SK-N-SH treated with all-trans-retinoic acid at 6 μM for 48 hours (cell line): Measurements from ENCODE around the gene INTS14.

Experiments used
- ATAC-seq: fragments of 200-7000 bp; cut with Tn5 transposase; 3 replicates; pipeline ENCODE4 v1.9.1; 2020; ENCODE audit warnings: mild to moderate bottlenecking, moderate library complexity
- ARNTL ChIP-seq: fragments of 450-650 bp; formaldehyde crosslinking; IDR thresholded peaks from 2 replicates; pipeline ENCODE4 v1.5.0; 2020; ENCODE audit warnings: low read depth, mild to moderate bottlenecking, moderate library complexity, borderline replicate concordance
- BACH2 ChIP-seq: fragments of 250-450 bp; sonication (Bioruptor Pico); IDR thresholded peaks from 2 replicates; pipeline ENCODE4 v1.9.0; 2021; ENCODE audit warnings: mild to moderate bottlenecking, borderline replicate concordance
- CREB5 ChIP-seq: fragments of 250-450 bp; sonication (Bioruptor Pico); IDR thresholded peaks from 2 replicates; pipeline ENCODE4 v1.5.1; 2020; ENCODE audit warnings: low read depth, mild to moderate bottlenecking, moderate library complexity
- CSRNP3 ChIP-seq: fragments of 250-450 bp; sonication (Bioruptor Pico); IDR thresholded peaks from 2 replicates; pipeline ENCODE4 v1.5.1; 2021; ENCODE audit warnings: mild to moderate bottlenecking, moderate library complexity
- ESRRG ChIP-seq: fragments of 250-450 bp; sonication (Bioruptor Pico); IDR thresholded peaks from 2 replicates; pipeline ENCODE4 v1.6.1; 2021; ENCODE audit warnings: mild to moderate bottlenecking
- GLIS3 ChIP-seq: fragments of 250-450 bp; sonication (Bioruptor Pico); IDR thresholded peaks from 2 replicates; pipeline ENCODE4 v1.5.0; 2020; ENCODE audit warnings: mild to moderate bottlenecking, moderate library complexity
- ISL1 ChIP-seq: fragments of 250-450 bp; sonication (Bioruptor Pico); IDR thresholded peaks from 2 replicates; pipeline ENCODE4 v2.1.2; 2022; ENCODE audit warnings: mild to moderate bottlenecking, moderate library complexity
- OSR1 ChIP-seq: fragments of 250-450 bp; sonication (Bioruptor Pico); IDR thresholded peaks from 2 replicates; pipeline ENCODE4 v1.8.0; 2022; ENCODE audit warnings: moderate library complexity, mild to moderate bottlenecking, inconsistent platforms
- PATZ1 ChIP-seq: fragments of 250-450 bp; sonication (Bioruptor Pico); IDR thresholded peaks from 2 replicates; pipeline ENCODE4 v1.8.0; 2020; ENCODE audit warnings: mild to moderate bottlenecking, moderate library complexity, borderline replicate concordance
- POU6F1 ChIP-seq: fragments of 250-450 bp; sonication (Bioruptor Pico); IDR thresholded peaks from 2 replicates; pipeline ENCODE4 v1.8.0; 2021; ENCODE audit warnings: low read depth, mild to moderate bottlenecking, moderate library complexity, borderline replicate concordance
- PPARA ChIP-seq: fragments of 250-450 bp; sonication (Bioruptor Pico); IDR thresholded peaks from 2 replicates; pipeline ENCODE4 v1.5.0; 2020; ENCODE audit warnings: mild to moderate bottlenecking, borderline replicate concordance
- RARB ChIP-seq: fragments of 250-450 bp; sonication (Bioruptor Pico); IDR thresholded peaks from 2 replicates; pipeline ENCODE4 v1.8.0; 2021; ENCODE audit warnings: mild to moderate bottlenecking, moderate library complexity
- SNAI2 ChIP-seq: fragments of 250-450 bp; sonication (Bioruptor Pico); IDR thresholded peaks from 2 replicates; pipeline ENCODE4 v1.5.0; 2020; ENCODE audit warnings: mild to moderate bottlenecking, moderate library complexity
- TCF4 ChIP-seq: fragments of 250-450 bp; sonication (Bioruptor Pico); IDR thresholded peaks from 2 replicates; pipeline ENCODE4 v1.8.0; 2021; ENCODE audit warnings: mild to moderate bottlenecking, moderate library complexity, borderline replicate concordance
- TOX ChIP-seq: fragments of 250-450 bp; sonication (Bioruptor Pico); IDR thresholded peaks from 2 replicates; pipeline ENCODE4 v1.8.0; 2021; ENCODE audit warnings: mild to moderate bottlenecking, moderate library complexity, borderline replicate concordance
- ZC3H10 ChIP-seq: fragments of 250-450 bp; sonication (Bioruptor Pico); IDR thresholded peaks from 2 replicates; pipeline ENCODE4 v1.5.1; 2021; ENCODE audit warnings: mild to moderate bottlenecking, moderate library complexity
- ZFP3 ChIP-seq: fragments of 250-450 bp; sonication (Bioruptor Pico); IDR thresholded peaks from 2 replicates; pipeline ENCODE4 v1.5.0; 2020; ENCODE audit warnings: mild to moderate bottlenecking, moderate library complexity
- ZFP30 ChIP-seq: fragments of 450-650 bp; formaldehyde crosslinking; IDR thresholded peaks from 2 replicates; pipeline ENCODE4 v1.5.0; 2022; ENCODE audit warnings: mild to moderate bottlenecking, moderate library complexity
- ZNF565 ChIP-seq: fragments of 450-650 bp; formaldehyde crosslinking; conservative IDR thresholded peaks from 2 replicates; pipeline ENCODE4 v1.5.0; 2020; ENCODE audit warnings: low read depth, mild to moderate bottlenecking, moderate library complexity
- ZNF70 ChIP-seq: fragments of 450-650 bp; formaldehyde crosslinking; IDR thresholded peaks from 2 replicates; pipeline ENCODE4 v1.5.0; 2020; ENCODE audit warnings: mild to moderate bottlenecking, moderate library complexity
- ZNF8 ChIP-seq: fragments of 450-650 bp; formaldehyde crosslinking; IDR thresholded peaks from 2 replicates; pipeline ENCODE4 v1.5.0; 2020; ENCODE audit warnings: mild to moderate bottlenecking, moderate library complexity

INTS14 gene

GRCh38 chr15:65577129-65577996 lies 33.6 kb downstream of the INTS14 start:
- ATAC-seq, result no peak
- TF ChIP-seq ZFP3 (CRISPR knock-in tag) (no peak), BACH2 (CRISPR knock-in tag) (no peak), ZC3H10 (CRISPR knock-in tag) (no peak), CREB5 (no peak), ZNF8 (CRISPR knock-in tag) (no peak), ARNTL (CRISPR knock-in tag) (no peak), GLIS3 (CRISPR knock-in tag) (no peak), PPARA (CRISPR knock-in tag) (no peak), ESRRG (no peak), PATZ1 (CRISPR knock-in tag) (no peak), OSR1 (CRISPR knock-in tag) (no peak), TOX (CRISPR knock-in tag) (no peak), POU6F1 (CRISPR knock-in tag) (no peak), ZNF70 (CRISPR knock-in tag) (no peak), ZFP30 (CRISPR knock-in tag) (no peak), TCF4 (CRISPR knock-in tag) (no peak)

- TF ChIP-seq ZNF8 (CRISPR knock-in tag) (no peak), ISL1 (CRISPR knock-in tag) (peak; percentile 80), POU6F1 (CRISPR knock-in tag) (no peak), SNAI2 (CRISPR knock-in tag) (no peak)
- TF ChIP-seq, all 23 proteins: peak for 1
- peak; percentile 73 for ATAC-seq
Observed at GRCh38 chr15:65576664-65577063, 34.3 kb downstream of the INTS14 start.

- no peak for ATAC-seq
- TF ChIP-seq ZFP3 (CRISPR knock-in tag) (no peak), TOX (CRISPR knock-in tag) (no peak), PPARA (CRISPR knock-in tag) (no peak), RARB (CRISPR knock-in tag) (no peak)
Observed at GRCh38 chr15:65571971-65572370, 39.0 kb downstream of the INTS14 start.

- no peak for ATAC-seq
- TF ChIP-seq ISL1 (CRISPR knock-in tag) (no peak), CSRNP3 (CRISPR knock-in tag) (no peak), PATZ1 (CRISPR knock-in tag) (no peak), TCF4 (CRISPR knock-in tag) (no peak), SNAI2 (CRISPR knock-in tag) (no peak), POU6F1 (CRISPR knock-in tag) (no peak), RARB (CRISPR knock-in tag) (no peak), BACH2 (CRISPR knock-in tag) (no peak), ZNF565 (CRISPR knock-in tag) (no peak), ZFP30 (CRISPR knock-in tag) (no peak)
Observed at GRCh38 chr15:65569728-65570127, 41.2 kb downstream of the INTS14 start.
